HepG2 (cell line): ENCODE data around the gene CRLF3. TPM values are rescaled to one million over a fixed set of nuclear protein-coding genes. Genes with fewer than 3 reads are reported as not detected.

Source experiments
- BATF2 ChIP-seq: sonication (generic); formaldehyde crosslinking; IDR thresholded peaks from 2 replicates; pipeline ENCODE4 v1.8.0; 2022; ENCODE audit warnings: mild to moderate bottlenecking, missing genetic modification reagents, moderate library complexity
- E2F5 ChIP-seq: sonication (generic); formaldehyde crosslinking; conservative IDR thresholded peaks from 2 replicates; pipeline ENCODE4 v1.4.0; 2020; ENCODE audit warnings: missing genetic modification reagents
- FOSL2 ChIP-seq: sonication (generic); formaldehyde crosslinking; IDR thresholded peaks from 2 replicates; pipeline ENCODE4 v1.4.0; 2020; ENCODE audit warnings: missing genetic modification reagents
- HNF4G ChIP-seq, 2 experiments: sonication (generic) in 1 of 2; formaldehyde crosslinking in 1 of 2; IDR thresholded peaks; 2 replicates each; pipeline versions ENCODE4 v1.4.0 to v1.6.1; 2011 to 2020; ENCODE audit warnings: borderline replicate concordance in 2 of 2, low read depth in 2 of 2, mild to moderate bottlenecking in 2 of 2, low read length in 1 of 2, missing genetic modification reagents in 1 of 2, moderate library complexity in 1 of 2
- MTERF4 ChIP-seq: sonication (generic); formaldehyde crosslinking; IDR thresholded peaks from 2 replicates; pipeline ENCODE4 v1.8.0; 2023; ENCODE audit warnings: mild to moderate bottlenecking, missing genetic modification reagents
- SOX13 ChIP-seq, 3 experiments: fragments of 450-650 bp in 1 of 3; sonication (generic) in 1 of 3; formaldehyde crosslinking in 1 of 3; IDR thresholded peaks in 2 of 3; conservative IDR thresholded peaks in 1 of 3; 2 replicates each; pipeline versions ENCODE4 v1.5.0 to v1.6.1; 2016 to 2020; ENCODE audit warnings: antibody characterized with exemption in 1 of 3, mild to moderate bottlenecking in 1 of 3, missing compliant biosample characterization in 1 of 3, missing genetic modification reagents in 1 of 3, moderate library complexity in 1 of 3
- ZNF619 ChIP-seq: sonication (generic); formaldehyde crosslinking; IDR thresholded peaks from 2 replicates; pipeline ENCODE4 v1.4.0; 2020; ENCODE audit warnings: mild to moderate bottlenecking, missing genetic modification reagents
- ZNF687 ChIP-seq: sonication (generic); formaldehyde crosslinking; IDR thresholded peaks from 2 replicates; pipeline ENCODE4 v1.5.1; 2020; ENCODE audit warnings: mild to moderate bottlenecking, missing genetic modification reagents, moderate library complexity
- ZNF710 ChIP-seq: sonication (generic); formaldehyde crosslinking; IDR thresholded peaks from 2 replicates; pipeline ENCODE4 v1.5.0; 2020; ENCODE audit warnings: mild to moderate bottlenecking, missing genetic modification reagents, borderline replicate concordance
- ZNF713 ChIP-seq: sonication (generic); formaldehyde crosslinking; IDR thresholded peaks from 2 replicates; pipeline ENCODE4 v1.4.0; 2020; ENCODE audit warnings: mild to moderate bottlenecking, missing genetic modification reagents
- ZNF816 ChIP-seq: sonication (generic); formaldehyde crosslinking; IDR thresholded peaks from 2 replicates; pipeline ENCODE4 v1.8.0; 2022; ENCODE audit warnings: missing genetic modification reagents, mild to moderate bottlenecking, borderline replicate concordance
- polyA plus RNA-seq, 8 experiments: library from polyadenylated mRNA; depleted of rRNA in 3 of 8; stranded (reverse) in 7 of 8; unstranded in 1 of 8; fragments of >200 nt; fragmentation: Illumina TruSeq in 4 of 8; extraction: Trizol in 4 of 8; gene quantifications; 2 replicates each; pipeline versions ENCODE4 v1.2.1 to v1.2.3, GENCODE V29; 2011 to 2016; ENCODE audit warnings: low read depth in 4 of 8, missing spikeins in 1 of 8, mixed read lengths in 1 of 8; ENCODE audit not compliant: insufficient read depth in 1 of 8
- total RNA-seq, 5 experiments: library from RNA; depleted of rRNA; stranded (reverse); fragments of >200 nt; fragmentation: Illumina TruSeq; extraction: Trizol; gene quantifications; 2 replicates each; pipeline ENCODE4 v1.2.3, GENCODE V29; 2016; ENCODE audit warnings: low read depth in 1 of 5
- TF ChIP-seq, protein P1 (sequence below): sonication (generic); formaldehyde crosslinking; IDR thresholded peaks from 2 replicates; pipeline ENCODE4 v1.5.0; 2020; ENCODE audit warnings: missing genetic modification reagents
- TF ChIP-seq, protein P2 (sequence below): sonication (generic); formaldehyde crosslinking; IDR thresholded peaks from 2 replicates; pipeline ENCODE4 v1.4.0; 2020; ENCODE audit warnings: missing genetic modification reagents, mild to moderate bottlenecking, borderline replicate concordance
- TF ChIP-seq, protein P3 (sequence below): sonication (generic); formaldehyde crosslinking; IDR thresholded peaks from 2 replicates; pipeline ENCODE4 v1.8.1; 2023; ENCODE audit warnings: mild to moderate bottlenecking, missing genetic modification reagents, borderline replicate concordance

CRLF3 gene
- total and polyA plus RNA-seq, 2 of the 13 experiments (the other 11 are each of a cell fraction or from before 2014, with no cell fraction given), result 6.4 to 9.1 TPM

DNA sequence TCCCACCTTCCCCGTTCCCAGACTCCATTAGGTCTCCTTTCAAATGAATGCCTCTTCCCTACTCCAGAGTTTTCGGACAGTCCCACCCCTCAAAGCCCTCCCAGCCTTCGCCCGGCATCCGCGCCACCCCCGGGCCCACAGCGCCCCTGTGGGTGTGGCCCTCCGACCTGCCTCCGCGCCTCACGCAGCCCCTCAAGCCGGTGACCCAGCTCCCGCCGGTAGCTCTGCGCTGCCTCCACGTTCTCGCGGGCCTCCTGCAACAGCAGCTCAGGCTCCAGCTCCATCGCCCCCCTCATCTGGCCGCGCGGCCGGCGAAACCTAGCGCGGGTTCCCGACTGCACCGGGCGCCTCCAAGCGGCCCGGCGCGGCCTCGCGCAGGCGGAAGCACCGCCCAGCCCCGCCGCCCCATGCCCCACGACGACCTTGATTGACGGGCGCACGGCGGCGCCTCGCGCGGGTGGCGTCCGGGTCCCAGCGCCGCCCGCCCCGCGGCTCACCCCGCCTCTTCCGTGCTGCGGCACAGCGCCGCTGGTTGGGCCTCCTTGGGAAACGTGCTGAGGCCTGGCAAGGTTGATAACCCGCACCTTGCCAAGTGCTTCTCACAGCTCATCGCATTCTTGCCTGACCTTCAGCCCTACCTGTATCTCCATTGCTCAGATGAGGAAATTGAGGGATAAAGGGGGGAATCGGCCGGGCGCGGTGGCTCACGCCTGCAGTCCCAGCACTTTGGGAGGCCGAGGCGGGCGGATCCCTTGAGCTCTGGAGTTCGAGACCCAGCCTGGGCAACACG is at the start of gene CRLF3 (continued):
- peak; percentile 93 for TF ChIP-seq ZNF687
- peak; percentile 29; the same call in 1 of the 2 replicates for TF ChIP-seq ZNF710 (CRISPR knock-in tag)
- TF ChIP-seq ZNF619 (CRISPR knock-in tag), result 0 out of 2 replicates have a peak, but pooled peaks have one; percentile 38
- TF ChIP-seq ZNF816 (CRISPR knock-in tag), result peak; percentile 23; the same call in 1 of the 2 replicates
- no peak for TF ChIP-seq SOX13 (IDR thresholded peaks at IDR 0.05)
- TF ChIP-seq SOX13 (CRISPR knock-in tag; conservative IDR thresholded peaks at IDR 0.05 in 1 of 2, IDR thresholded peaks at IDR 0.05 in 1 of 2), result peak in 1 of 2 experiments; percentile 17; a peak in 1 of 4 replicates
- peak; percentile 32; the same call in 1 of the 2 replicates for TF ChIP-seq E2F5 (CRISPR knock-in tag)
- TF ChIP-seq, protein P1, sequence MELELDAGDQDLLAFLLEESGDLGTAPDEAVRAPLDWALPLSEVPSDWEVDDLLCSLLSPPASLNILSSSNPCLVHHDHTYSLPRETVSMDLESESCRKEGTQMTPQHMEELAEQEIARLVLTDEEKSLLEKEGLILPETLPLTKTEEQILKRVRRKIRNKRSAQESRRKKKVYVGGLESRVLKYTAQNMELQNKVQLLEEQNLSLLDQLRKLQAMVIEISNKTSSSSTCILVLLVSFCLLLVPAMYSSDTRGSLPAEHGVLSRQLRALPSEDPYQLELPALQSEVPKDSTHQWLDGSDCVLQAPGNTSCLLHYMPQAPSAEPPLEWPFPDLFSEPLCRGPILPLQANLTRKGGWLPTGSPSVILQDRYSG (CRISPR knock-in tag), result no peak
- TF ChIP-seq HNF4G (IDR thresholded peaks at IDR 0.05; ENCODE audit: borderline replicate concordance, low read depth, low read length), result no peak
- no peak for TF ChIP-seq HNF4G (CRISPR knock-in tag; IDR thresholded peaks at IDR 0.05; ENCODE audit: borderline replicate concordance, low read depth)
- no peak for TF ChIP-seq BATF2 (CRISPR knock-in tag)
- TF ChIP-seq FOSL2 (CRISPR knock-in tag), result 0 out of 2 replicates have a peak, but pooled peaks have one; percentile 4
- TF ChIP-seq MTERF4 (CRISPR knock-in tag), result no peak
- TF ChIP-seq, protein P2, sequence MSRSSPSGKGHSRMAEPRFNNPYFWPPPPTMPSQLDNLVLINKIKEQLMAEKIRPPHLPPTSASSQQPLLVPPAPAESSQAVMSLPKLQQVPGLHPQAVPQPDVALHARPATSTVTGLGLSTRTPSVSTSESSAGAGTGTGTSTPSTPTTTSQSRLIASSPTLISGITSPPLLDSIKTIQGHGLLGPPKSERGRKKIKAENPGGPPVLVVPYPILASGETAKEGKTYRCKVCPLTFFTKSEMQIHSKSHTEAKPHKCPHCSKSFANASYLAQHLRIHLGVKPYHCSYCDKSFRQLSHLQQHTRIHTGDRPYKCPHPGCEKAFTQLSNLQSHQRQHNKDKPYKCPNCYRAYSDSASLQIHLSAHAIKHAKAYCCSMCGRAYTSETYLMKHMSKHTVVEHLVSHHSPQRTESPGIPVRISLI (CRISPR knock-in tag), result peak; percentile 50; the same call in 1 of the 2 replicates
- TF ChIP-seq ZNF713 (CRISPR knock-in tag), result no peak
- TF ChIP-seq, protein P3, sequence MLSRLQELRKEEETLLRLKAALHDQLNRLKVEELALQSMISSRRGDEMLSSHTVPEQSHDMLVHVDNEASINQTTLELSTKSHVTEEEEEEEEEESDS (CRISPR knock-in tag), result no peak
